AG09319 (cell line): ENCODE results near the gene LITAFD.

Experiments
- DNase-seq: peaks from one replicate; pipeline ENCODE4 v3.0.0-alpha.2; 2010; ENCODE audit warnings: low read depth; ENCODE audit errors: extremely low read depth
- CTCF ChIP-seq: IDR thresholded peaks from 2 replicates; pipeline ENCODE4 v1.5.1; 2011; ENCODE audit warnings: low read depth, mild to moderate bottlenecking, inconsistent platforms, low read length, moderate library complexity

LITAFD gene

GRCh38 chr16:8861563-8862308, 20.4 kb upstream of the LITAFD start:
- no peak for TF ChIP-seq CTCF
- DNase-seq: no peak

- no peak for TF ChIP-seq CTCF
- no peak for DNase-seq
Measured at GRCh38 chr16:8862309-8863130, 19.6 kb upstream of the LITAFD start.

GRCh38 chr16:8863594-8864424, 18.3 kb upstream of the LITAFD start:
- no peak for DNase-seq
- TF ChIP-seq CTCF: no peak

GRCh38 chr16:8864480-8865110, 17.6 kb upstream of the LITAFD start:
- no peak for TF ChIP-seq CTCF
- DNase-seq: no peak

GRCh38 chr16:8865145-8865882, 16.8 kb upstream of the LITAFD start:
- no peak for TF ChIP-seq CTCF

GRCh38 chr16:8866118-8866883, 15.8 kb upstream of the LITAFD start:
- TF ChIP-seq CTCF: no peak
- DNase-seq: no peak

More at GRCh38 chr16:8865145-8865882, 16.8 kb upstream of the LITAFD start:
- DNase-seq: no peak
